ENCODE measurements around the gene PILRB.

DNA sequence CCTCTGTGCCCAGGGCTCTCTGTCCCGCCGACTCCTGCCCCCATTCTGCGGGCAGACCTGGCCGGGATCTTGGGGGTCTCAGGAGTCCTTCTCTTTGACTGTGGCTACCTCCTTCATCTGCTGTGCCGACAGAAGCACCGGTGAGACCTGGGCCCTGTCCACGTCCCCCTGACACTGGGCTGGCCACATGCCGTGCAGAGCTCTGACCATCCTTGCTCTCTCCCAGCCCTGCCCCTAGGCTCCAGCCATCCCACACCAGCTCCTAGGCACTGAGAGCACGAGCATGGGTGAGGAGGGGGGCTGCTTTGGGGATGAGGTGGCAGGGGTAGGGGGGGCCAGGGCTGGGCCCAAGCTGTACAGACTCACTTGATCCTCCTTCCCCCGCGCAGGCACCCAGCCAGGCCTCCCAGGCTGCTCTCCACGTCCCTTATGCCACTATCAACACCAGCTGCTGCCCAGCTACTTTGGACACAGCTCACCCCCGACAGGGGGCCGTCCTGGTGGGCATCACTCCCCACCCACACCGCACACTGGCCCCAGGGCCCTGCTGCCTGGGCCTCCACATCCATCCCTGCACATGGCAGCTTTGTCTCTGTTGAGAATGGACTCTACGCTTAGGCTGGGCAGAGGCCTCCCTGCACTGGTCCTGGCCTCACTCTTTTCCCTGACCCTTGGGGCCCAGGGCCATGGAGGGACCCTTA, 4.8 kb upstream of the PILRB start:
- no peak for TF ChIP-seq POLR2A (IDR thresholded peaks at IDR 0.05; ENCODE audit: low read depth, low read length)
- 0 out of 2 replicates have a peak, but pooled peaks have one; percentile 38 for TF ChIP-seq POLR2AphosphoS5 (IDR thresholded peaks at IDR 0.05; ENCODE audit: low read depth, low read length)
- no peak for TF ChIP-seq TAF1 (IDR thresholded peaks at IDR 0.05; ENCODE audit: borderline replicate concordance, low read depth, low read length)

All from GM12892 (cell line).